Mesothelial cell of epicardium (in vitro differentiated cells): Measurements from ENCODE around the gene CDC45. TPM values are rescaled to one million over a fixed set of nuclear protein-coding genes. Genes with fewer than 3 reads are reported as not detected.

Source experiments
- DNase-seq, 2 experiments: peaks; one replicate each; pipeline ENCODE4 v3.0.0; 2021; ENCODE audit warnings: low spot score in 2 of 2; ENCODE audit not compliant: unreplicated experiment in 2 of 2
- H3K27ac Mint-ChIP-seq: 2 replicates; pipeline ENCODE4 v1.8.0; 2021; ENCODE audit warnings: mixed read lengths
- H3K27me3 Mint-ChIP-seq: 2 replicates; pipeline ENCODE4 v1.8.0; 2021; ENCODE audit warnings: low read depth, mixed read lengths
- H3K36me3 Mint-ChIP-seq: 2 replicates; pipeline ENCODE4 v1.8.0; 2021; ENCODE audit warnings: mixed read lengths
- H3K4me1 Mint-ChIP-seq: 2 replicates; pipeline ENCODE4 v1.8.0; 2021; ENCODE audit warnings: mixed read lengths
- H3K4me3 Mint-ChIP-seq: 2 replicates; pipeline ENCODE4 v1.8.0; 2021; ENCODE audit warnings: mild to moderate bottlenecking, moderate library complexity, mixed read lengths
- H3K9me3 Mint-ChIP-seq: 2 replicates; pipeline ENCODE4 v1.8.0; 2021; ENCODE audit warnings: mixed read lengths
- CTCF ChIP-seq: fragments of 200-600 bp; sonication (generic); IDR thresholded peaks from one replicate; pipeline ENCODE4 v1.5.0; 2021; ENCODE audit warnings: antibody characterized with exemption; ENCODE audit not compliant: unreplicated experiment
- total RNA-seq: library from RNA; stranded (reverse); gene quantifications from 3 replicates; pipeline ENCODE4 v1.2.1, GENCODE V29; 2021

CDC45 gene
- total RNA-seq, 1 donor from 2014 or later: 15.3 TPM

GRCh38 chr22:19451570-19451969 lies 28.1 kb upstream of the CDC45 start:
- Mint-ChIP-seq H3K27me3 (no peaks in the 10 kb centered on the region), H3K36me3 (peaks cover 25% of the 10 kb centered on the region), H3K9me3 (no peaks in the 10 kb centered on the region), H3K4me1 (peaks cover 12% of the 10 kb centered on the region), H3K4me3 (no peak overlapping the region), H3K27ac (no peak overlapping the region)
- no peak for DNase-seq
- no peak for TF ChIP-seq CTCF

GRCh38 chr22:19453718-19454117 lies 26.0 kb upstream of the CDC45 start:
- Mint-ChIP-seq H3K27ac (no peak overlapping the region), H3K4me1 (peaks cover under 1% of the 10 kb centered on the region), H3K27me3 (no peaks in the 10 kb centered on the region), H3K4me3 (no peak overlapping the region), H3K9me3 (no peaks in the 10 kb centered on the region), H3K36me3 (peaks cover 34% of the 10 kb centered on the region)
- no peak for TF ChIP-seq CTCF
- DNase-seq: no peak

- peaks cover 34% of the 10 kb centered on the region for H3K36me3 Mint-ChIP-seq
- H3K4me1 Mint-ChIP-seq: no peaks in the 10 kb centered on the region
- no peaks in the 10 kb centered on the region for H3K27me3 Mint-ChIP-seq
- no peak overlapping the region for H3K4me3 Mint-ChIP-seq
- no peak overlapping the region for H3K27ac Mint-ChIP-seq
- no peak for DNase-seq
- no peak for TF ChIP-seq CTCF
- no peaks in the 10 kb centered on the region for H3K9me3 Mint-ChIP-seq
These were observed 25.6 kb upstream of the CDC45 start for GRCh38 chr22:19454156-19454555.

- no peak for DNase-seq
- Mint-ChIP-seq H3K4me1 (no peaks in the 10 kb centered on the region), H3K27me3 (no peaks in the 10 kb centered on the region), H3K36me3 (peaks cover 34% of the 10 kb centered on the region), H3K4me3 (no peak overlapping the region), H3K27ac (no peak overlapping the region), H3K9me3 (no peaks in the 10 kb centered on the region)
- TF ChIP-seq CTCF: no peak
These were observed 24.7 kb upstream of the CDC45 start for GRCh38 chr22:19455033-19455432.

- DNase-seq: no peak
- no peak for TF ChIP-seq CTCF
- Mint-ChIP-seq H3K36me3 (peaks cover 36% of the 10 kb centered on the region), H3K4me1 (no peaks in the 10 kb centered on the region), H3K9me3 (no peaks in the 10 kb centered on the region), H3K4me3 (no peak overlapping the region), H3K27ac (no peak overlapping the region), H3K27me3 (no peaks in the 10 kb centered on the region)
These were observed 23.9 kb upstream of the CDC45 start for GRCh38 chr22:19455585-19456370.
